Measurements from ENCODE around the gene SERPINB4. TPM values are rescaled to one million over a fixed set of nuclear protein-coding genes. Genes with fewer than 3 reads are reported as not detected.

SERPINB4 gene
- total and polyA plus RNA-seq, 2 of the 8 experiments (the other 6 are each of a cell fraction or from before 2014, with no cell fraction given) = 0.32 to 0.36 TPM

DNA sequence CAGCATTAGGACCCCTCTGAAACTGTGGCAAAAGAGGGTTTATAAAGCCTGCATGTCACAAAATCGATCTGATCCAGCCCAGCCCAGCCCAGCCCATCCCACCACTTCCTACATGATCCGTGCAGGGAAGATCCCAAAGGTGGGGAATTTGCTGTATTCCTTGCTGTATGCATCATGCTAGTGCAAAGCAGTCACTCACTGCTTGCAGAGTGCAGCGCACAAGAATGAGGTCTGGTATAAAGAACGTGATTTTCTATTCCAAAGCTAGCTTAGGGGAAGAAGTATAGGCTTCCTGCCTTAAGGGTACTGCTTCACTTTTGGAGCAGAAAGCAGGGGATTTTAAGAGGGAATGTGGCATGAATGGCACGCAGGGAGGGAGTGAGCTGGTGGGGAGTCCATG is 39.8 kb upstream of the SERPINB4 start:
- H2BK12ac ChIP-seq (ENCODE audit: low read depth, low read length) = peak overlapping the region; percentile 82; the same call in 1 of the 2 replicates
- peaks cover 1 to 6% (median 5%) of the 10 kb centered on the region in 4 experiments; a peak in 4 of 7 replicates for H3K4me1 ChIP-seq (replicated peaks in 1 of 4; ENCODE audit: control insufficient read depth in 3 of 4, insufficient read depth in 4 of 4, low read length in 3 of 4)
- H3K9me3 ChIP-seq (ENCODE audit: insufficient read depth in 2 of 2, low read depth in 1 of 2, low read length in 1 of 2) = no peaks in the 10 kb centered on the region
- H3K79me1 ChIP-seq (ENCODE audit: low read depth, low read length) = no peaks in the 10 kb centered on the region
- no peak overlapping the region for H4K5ac ChIP-seq (ENCODE audit: insufficient read length, low read depth, low read length)
- no peak for FAIRE-seq
- peak overlapping the region in 1 of 2 experiments; percentile 27; a peak in 1 of 4 replicates for H3K4me2 ChIP-seq (ENCODE audit: insufficient read depth in 1 of 2, low read depth in 2 of 2, low read length in 2 of 2)
- H3K36me3 ChIP-seq (ENCODE audit: control insufficient read depth in 2 of 4, insufficient read depth in 4 of 4, low read length in 3 of 4) = no peaks in the 10 kb centered on the region
- H2AK5ac ChIP-seq (ENCODE audit: low read depth, low read length) = no peak overlapping the region
- no peak for DNase-seq (ENCODE audit: low read depth in 1 of 2, low spot score in 2 of 2)
- no peak overlapping the region for H4K8ac ChIP-seq (ENCODE audit: extremely low read depth, insufficient read depth, low read length)
- no peak overlapping the region; the same call in 1 of the 2 replicates for H2BK20ac ChIP-seq (ENCODE audit: low read length)
- no peak overlapping the region for H3K18ac ChIP-seq (ENCODE audit: extremely low read depth, low read length)
- CTCF ChIA-PET (ENCODE audit: partially characterized antibody) = interaction anchor here (1.0 to 2.0 kb wide), 4 partner anchors 58 to 245 kb away, joined by 3 to 10 read pairs (median 4); no protein-coding TSS in a partner anchor
- H2BK120ac ChIP-seq (replicated peaks; ENCODE audit: low read depth, low read length) = no peak overlapping the region
- H3K23me2 ChIP-seq (ENCODE audit: low read depth, low read length) = no peaks in the 10 kb centered on the region; the same call in 1 of the 2 replicates
- no peak overlapping the region for H3K23ac ChIP-seq (ENCODE audit: insufficient read length)
- H3K9ac ChIP-seq (replicated peaks in 1 of 4; ENCODE audit: extremely low read depth in 1 of 4, low read depth in 3 of 4, low read length in 3 of 4) = no peak overlapping the region
- H3K56ac ChIP-seq (replicated peaks; ENCODE audit: insufficient read length, low read depth, low read length) = no peak overlapping the region
- H2AFZ ChIP-seq (ENCODE audit: low read length) = 0 out of 2 replicates have a peak overlapping the region, but pooled peaks have one; percentile 58
- no peak overlapping the region for H3K4me3 ChIP-seq (ENCODE audit: extremely low read depth in 1 of 4, insufficient read depth in 2 of 4, low read depth in 3 of 4, low read length in 4 of 4)
- no peaks in the 10 kb centered on the region for H4K20me1 ChIP-seq (replicated peaks in 1 of 2; ENCODE audit: control insufficient read depth in 1 of 2, insufficient read depth in 2 of 2, low read length in 2 of 2)
- no peak overlapping the region for H3K27ac ChIP-seq (ENCODE audit: low read depth, low read length)
- no peak overlapping the region for H3K4ac ChIP-seq (replicated peaks; ENCODE audit: insufficient read length, low read depth, low read length)
- whole genome bisulfite sequencing, 2 experiments (ENCODE audit: extremely low coverage in 1 of 2, insufficient coverage in 1 of 2, insufficient read length in 1 of 2, insufficient replicate concordance in 2 of 2, low coverage in 1 of 2, low lambda C conversion rate in 2 of 2, missing lambda C conversion rate in 1 of 2) = 72% methylated on average over 5 of the region's 5 CpGs; no CpG with 5 or more reads in 1 of the 2 experiments
- H4K91ac ChIP-seq (replicated peaks; ENCODE audit: insufficient read length, low read length) = no peak overlapping the region
- no peaks in the 10 kb centered on the region for H3K79me2 ChIP-seq (ENCODE audit: control insufficient read depth in 1 of 2, insufficient read depth in 2 of 2, low read length in 2 of 2)
- no peak overlapping the region for H2BK5ac ChIP-seq (ENCODE audit: low read depth, low read length)
- no peaks in the 10 kb centered on the region for H3K27me3 ChIP-seq (replicated peaks in 1 of 4; ENCODE audit: control insufficient read depth in 3 of 4, extremely low read depth in 1 of 4, insufficient read depth in 3 of 4, low read length in 3 of 4)
- H2BK15ac ChIP-seq (ENCODE audit: low read length) = no peak overlapping the region
- POLR2A ChIA-PET (ENCODE audit: partially characterized antibody) = no interaction called here
- no peak overlapping the region for H3K14ac ChIP-seq (ENCODE audit: insufficient read length)
- TF ChIP-seq TBP (IDR thresholded peaks at IDR 0.05; ENCODE audit: low read depth, low read length) (no peak), ASH2L (IDR thresholded peaks at IDR 0.05; ENCODE audit: low read length) (no peak), EGR1 (IDR thresholded peaks at IDR 0.05; ENCODE audit: borderline replicate concordance, low read depth, low read length) (no peak), JUND (IDR thresholded peaks at IDR 0.05; ENCODE audit: low read length) (no peak), HDAC2 (IDR thresholded peaks at IDR 0.05; ENCODE audit: borderline replicate concordance in 1 of 2, low read depth in 2 of 2, low read length in 2 of 2) (no peak), TCF12 (IDR thresholded peaks at IDR 0.05; ENCODE audit: low read depth, low read length) (no peak)
- TF ChIP-seq, protein P1, sequence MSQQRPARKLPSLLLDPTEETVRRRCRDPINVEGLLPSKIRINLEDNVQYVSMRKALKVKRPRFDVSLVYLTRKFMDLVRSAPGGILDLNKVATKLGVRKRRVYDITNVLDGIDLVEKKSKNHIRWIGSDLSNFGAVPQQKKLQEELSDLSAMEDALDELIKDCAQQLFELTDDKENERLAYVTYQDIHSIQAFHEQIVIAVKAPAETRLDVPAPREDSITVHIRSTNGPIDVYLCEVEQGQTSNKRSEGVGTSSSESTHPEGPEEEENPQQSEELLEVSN (IDR thresholded peaks at IDR 0.05) = 0 out of 2 replicates have a peak, but pooled peaks have one; percentile 35

Measured in H1 (cell line).